GM12878 (cell line): ENCODE results near the gene FAM117B. TPM values are rescaled to one million over a fixed set of nuclear protein-coding genes. Genes with fewer than 3 reads are reported as not detected.

Experiments used
- ATAC-seq: fragments of 200-7000 bp; cut with Tn5 transposase; 3 replicates; pipeline ENCODE4 v1.9.1; 2020; ENCODE audit warnings: mild to moderate bottlenecking, moderate library complexity
- BruUV-seq: library from RNA; stranded (reverse); fragments of 400-500 nt; replicated peaks from 2 replicates; lab custom pipeline; 2021; lab: Mats Ljungman, UMichigan
- CTCF ChIA-PET: fragments of 300-600 bp; sonication (Branson Sonifier 250); formaldehyde crosslinking; extraction: SDS; loops from one replicate; lab custom pipeline; 2021; ENCODE audit warnings: inconsistent platforms; lab: Yijun Ruan, JAX
- POLR2A ChIA-PET: fragments of 350-600 bp; formaldehyde crosslinking; extraction: SDS; loops from one replicate; lab custom pipeline; 2021; ENCODE audit warnings: inconsistent platforms; lab: Charles Lee
- RAD21 ChIA-PET: fragments of 300-600 bp; sonication (Branson Sonifier 250); formaldehyde crosslinking; loops from one replicate; lab custom pipeline; 2023; ENCODE audit warnings: antibody characterized with exemption; ENCODE audit not compliant: unreplicated experiment; lab: Charles Lee
- SMC1A ChIA-PET: fragments of 300-600 bp; sonication (Branson Sonifier 250); formaldehyde crosslinking; loops from one replicate; lab custom pipeline; 2023; ENCODE audit not compliant: unreplicated experiment, uncharacterized antibody; lab: Charles Lee
- DNase-seq: peaks from one replicate; pipeline ENCODE4 v3.0.0-alpha.2; 2011; ENCODE audit warnings: low read depth, low spot score
- FAIRE-seq: peaks from 3 replicates; lab custom pipeline; 2011; peaks lifted over from hg19 to GRCh38; lab: Jason Lieb, UNC
- H2AFZ ChIP-seq: 2 replicates; pipeline ENCODE4 v1.6.0; 2011; ENCODE audit warnings: low read depth, low read length, control low read depth; ENCODE audit not compliant: control insufficient read depth
- H3K27ac ChIP-seq: 2 replicates; pipeline ENCODE4 v1.5.1; 2011; ENCODE audit warnings: control low read depth; ENCODE audit not compliant: control insufficient read depth, insufficient read depth
- H3K27me3 ChIP-seq, 2 experiments: replicated peaks in 1 of 2; 2 replicates each; pipeline versions ENCODE4 v1.6.0 to v1.6.1; 2011; ENCODE audit warnings: low read length in 1 of 2; ENCODE audit not compliant: control insufficient read depth in 2 of 2, insufficient read depth in 2 of 2
- H3K36me3 ChIP-seq, 2 experiments: 2 replicates each; pipeline ENCODE4 v1.5.1; 2011; ENCODE audit warnings: low read length in 1 of 2; ENCODE audit not compliant: control insufficient read depth in 2 of 2, insufficient read depth in 2 of 2
- H3K4me1 ChIP-seq: 2 replicates; pipeline ENCODE4 v1.6.1; 2011; ENCODE audit warnings: mild to moderate bottlenecking, low read length, moderate library complexity, mixed read lengths; ENCODE audit not compliant: control insufficient read depth, insufficient read depth
- H3K4me2 ChIP-seq: 2 replicates; pipeline ENCODE4 v1.6.0; 2011; ENCODE audit warnings: control low read depth; ENCODE audit not compliant: control insufficient read depth, insufficient read depth
- H3K4me3 ChIP-seq: fragments of 200-600 bp; sonication (generic); 2 replicates; pipeline ENCODE4 v1.5.1; 2016
- H3K79me2 ChIP-seq: 2 replicates; pipeline ENCODE4 v1.6.0; 2011; ENCODE audit warnings: low read length; ENCODE audit not compliant: control insufficient read depth, insufficient read depth
- H3K9ac ChIP-seq: 2 replicates; pipeline ENCODE4 v1.8.0; 2011; ENCODE audit warnings: low read length, control low read depth, mixed read lengths; ENCODE audit not compliant: control insufficient read depth, insufficient read depth
- H3K9me3 ChIP-seq: replicated peaks from 3 replicates; pipeline ENCODE4 v1.5.1; 2011; ENCODE audit warnings: mild to moderate bottlenecking, low read length; ENCODE audit not compliant: control insufficient read depth, insufficient read depth
- H4K20me1 ChIP-seq: 2 replicates; pipeline ENCODE4 v1.6.0; 2011; ENCODE audit not compliant: control insufficient read depth, insufficient read depth
- CBX5 ChIP-seq: sonication (generic); IDR thresholded peaks from 2 replicates; pipeline ENCODE4 v1.6.1; 2016; ENCODE audit warnings: low read depth, moderate library complexity, mild to moderate bottlenecking, inconsistent platforms
- CHD1 ChIP-seq: IDR thresholded peaks from 2 replicates; pipeline ENCODE4 v1.6.1; 2012; ENCODE audit warnings: low read depth, low read length, improper control_type of control experiment
- SMC3 ChIP-seq: IDR thresholded peaks from 2 replicates; pipeline ENCODE4 v1.6.1; 2011; ENCODE audit warnings: low read length, improper control_type of control experiment, borderline replicate concordance
- WGBS: methylation state at CpG from one replicate; pipeline ENCODE4 v1.1.6; 2016; ENCODE audit warnings: low lambda C conversion rate; ENCODE audit not compliant: insufficient replicate concordance, insufficient coverage; ENCODE audit errors: missing lambda C conversion rate; 5-methylcytosine and 5-hydroxymethylcytosine counted together
- in situ Hi-C: fragments of 300-500 bp; cut with MboI; formaldehyde crosslinking; loops from 9 replicates; pipeline ENCODE4 v1.14.3; 2018; ENCODE audit warnings: mixed read lengths
- intact Hi-C: fragments of 100-400 bp; cut with micrococcal nuclease; formaldehyde crosslinking; loops from one replicate; pipeline ENCODE4 v1.14.2; 2022; ENCODE audit not compliant: unreplicated experiment
- polyA plus RNA-seq, 11 experiments: library from polyadenylated mRNA; depleted of rRNA in 4 of 11; unstranded in 6 of 11; stranded (reverse) in 5 of 11; fragments of >200 nt; fragmentation: Nextera tagmentation in 4 of 11; fragmentation: Illumina TruSeq in 1 of 11; extraction: Ambion mirVana in 4 of 11; extraction: Trizol in 1 of 11; gene quantifications; 1 replicate in 1 of 11; 2 replicates in 10 of 11; pipeline versions ENCODE4 v1.2.1 to v1.2.3, GENCODE V29; 2011 to 2016; ENCODE audit warnings: inconsistent platforms in 2 of 11, missing spikeins in 2 of 11, low read depth in 1 of 11
- total RNA-seq, 4 experiments: library from RNA; depleted of rRNA in 3 of 4; stranded (reverse); fragments of >200 nt in 3 of 4; fragmentation: Illumina TruSeq in 1 of 4; extraction: Trizol in 1 of 4; gene quantifications; 2 replicates each; pipeline versions ENCODE4 v1.2.1 to v1.2.3, GENCODE V29; 2013 to 2021
- TF ChIP-seq, protein P1 (sequence below): IDR thresholded peaks from 2 replicates; pipeline ENCODE4 v1.6.1; 2012; ENCODE audit warnings: improper control_type of control experiment, low read depth, low read length; ENCODE audit not compliant: insufficient replicate concordance
- TF ChIP-seq, protein P2 (sequence below): fragments of 450-650 bp; IDR thresholded peaks from 2 replicates; pipeline ENCODE4 v1.6.1; 2017; ENCODE audit warnings: borderline replicate concordance

FAM117B gene
- total and polyA plus RNA-seq, 10 of the 15 experiments (the other 5 are each of a cell fraction or from before 2014, with no cell fraction given), result 1.6 to 7.6 (median 4.2) TPM

- H3K27ac ChIP-seq, result no peak overlapping the region
- ATAC-seq (no peak), FAIRE-seq (no peak), DNase-seq (no peak)
- no peaks in the 10 kb centered on the region for H3K4me1 ChIP-seq
- no TSS peak for BruUV-seq
- H3K36me3 ChIP-seq, result no peaks in the 10 kb centered on the region
- SMC1A ChIA-PET, result no interaction called here
- H3K27me3 ChIP-seq, result no peaks in the 10 kb centered on the region
- no peaks in the 10 kb centered on the region for H3K79me2 ChIP-seq
- H3K4me2 ChIP-seq, result no peak overlapping the region
- H2AFZ ChIP-seq, result no peak overlapping the region
- no peak for TF ChIP-seq CHD1
- TF ChIP-seq, protein P1, sequence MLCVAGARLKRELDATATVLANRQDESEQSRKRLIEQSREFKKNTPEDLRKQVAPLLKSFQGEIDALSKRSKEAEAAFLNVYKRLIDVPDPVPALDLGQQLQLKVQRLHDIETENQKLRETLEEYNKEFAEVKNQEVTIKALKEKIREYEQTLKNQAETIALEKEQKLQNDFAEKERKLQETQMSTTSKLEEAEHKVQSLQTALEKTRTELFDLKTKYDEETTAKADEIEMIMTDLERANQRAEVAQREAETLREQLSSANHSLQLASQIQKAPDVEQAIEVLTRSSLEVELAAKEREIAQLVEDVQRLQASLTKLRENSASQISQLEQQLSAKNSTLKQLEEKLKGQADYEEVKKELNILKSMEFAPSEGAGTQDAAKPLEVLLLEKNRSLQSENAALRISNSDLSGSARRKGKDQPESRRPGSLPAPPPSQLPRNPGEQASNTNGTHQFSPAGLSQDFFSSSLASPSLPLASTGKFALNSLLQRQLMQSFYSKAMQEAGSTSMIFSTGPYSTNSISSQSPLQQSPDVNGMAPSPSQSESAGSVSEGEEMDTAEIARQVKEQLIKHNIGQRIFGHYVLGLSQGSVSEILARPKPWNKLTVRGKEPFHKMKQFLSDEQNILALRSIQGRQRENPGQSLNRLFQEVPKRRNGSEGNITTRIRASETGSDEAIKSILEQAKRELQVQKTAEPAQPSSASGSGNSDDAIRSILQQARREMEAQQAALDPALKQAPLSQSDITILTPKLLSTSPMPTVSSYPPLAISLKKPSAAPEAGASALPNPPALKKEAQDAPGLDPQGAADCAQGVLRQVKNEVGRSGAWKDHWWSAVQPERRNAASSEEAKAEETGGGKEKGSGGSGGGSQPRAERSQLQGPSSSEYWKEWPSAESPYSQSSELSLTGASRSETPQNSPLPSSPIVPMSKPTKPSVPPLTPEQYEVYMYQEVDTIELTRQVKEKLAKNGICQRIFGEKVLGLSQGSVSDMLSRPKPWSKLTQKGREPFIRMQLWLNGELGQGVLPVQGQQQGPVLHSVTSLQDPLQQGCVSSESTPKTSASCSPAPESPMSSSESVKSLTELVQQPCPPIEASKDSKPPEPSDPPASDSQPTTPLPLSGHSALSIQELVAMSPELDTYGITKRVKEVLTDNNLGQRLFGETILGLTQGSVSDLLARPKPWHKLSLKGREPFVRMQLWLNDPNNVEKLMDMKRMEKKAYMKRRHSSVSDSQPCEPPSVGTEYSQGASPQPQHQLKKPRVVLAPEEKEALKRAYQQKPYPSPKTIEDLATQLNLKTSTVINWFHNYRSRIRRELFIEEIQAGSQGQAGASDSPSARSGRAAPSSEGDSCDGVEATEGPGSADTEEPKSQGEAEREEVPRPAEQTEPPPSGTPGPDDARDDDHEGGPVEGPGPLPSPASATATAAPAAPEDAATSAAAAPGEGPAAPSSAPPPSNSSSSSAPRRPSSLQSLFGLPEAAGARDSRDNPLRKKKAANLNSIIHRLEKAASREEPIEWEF, result no peak
- TF ChIP-seq SMC3, result no peak
- TF ChIP-seq CBX5, result no peak
- TF ChIP-seq, protein P2, sequence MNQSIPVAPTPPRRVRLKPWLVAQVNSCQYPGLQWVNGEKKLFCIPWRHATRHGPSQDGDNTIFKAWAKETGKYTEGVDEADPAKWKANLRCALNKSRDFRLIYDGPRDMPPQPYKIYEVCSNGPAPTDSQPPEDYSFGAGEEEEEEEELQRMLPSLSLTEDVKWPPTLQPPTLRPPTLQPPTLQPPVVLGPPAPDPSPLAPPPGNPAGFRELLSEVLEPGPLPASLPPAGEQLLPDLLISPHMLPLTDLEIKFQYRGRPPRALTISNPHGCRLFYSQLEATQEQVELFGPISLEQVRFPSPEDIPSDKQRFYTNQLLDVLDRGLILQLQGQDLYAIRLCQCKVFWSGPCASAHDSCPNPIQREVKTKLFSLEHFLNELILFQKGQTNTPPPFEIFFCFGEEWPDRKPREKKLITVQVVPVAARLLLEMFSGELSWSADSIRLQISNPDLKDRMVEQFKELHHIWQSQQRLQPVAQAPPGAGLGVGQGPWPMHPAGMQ, result no peak
- in situ Hi-C loops (no loop called here), intact Hi-C loops (no loop called here)
- POLR2A ChIA-PET, result no interaction called here
- no peak overlapping the region for H3K9ac ChIP-seq
- WGBS, result 86% methylated on average over 1 of the region's 1 CpG
- H4K20me1 ChIP-seq, result no peaks in the 10 kb centered on the region
- no peak overlapping the region for H3K4me3 ChIP-seq
- CTCF ChIA-PET, result interaction anchor here (0.6 to 1.1 kb wide), 2 partner anchors 10 to 19 kb away, joined by 3 read pairs; no protein-coding TSS in a partner anchor
- peaks cover 2% of the 10 kb centered on the region; the same call in 2 of the 3 replicates for H3K9me3 ChIP-seq
- RAD21 ChIA-PET, result no interaction called here
Measured at GRCh38 chr2:202680512-202680911, 45.7 kb downstream of the FAM117B start.
